HG03432 (cell line): ENCODE measurements around the gene ASB6.
A peak's percentile ranks its signal among the peaks of the same experiment; 100 is the strongest.

Source experiments
- ATAC-seq: cut with Tn5 transposase; IDR thresholded peaks from one replicate; pipeline ENCODE4 v1.9.1; 2021; ENCODE audit warnings: mild to moderate bottlenecking, moderate library complexity; ENCODE audit not compliant: unreplicated experiment

ASB6 gene

GRCh38 chr9:129641750-129642585 lies at the start of gene ASB6:
ASB6 (minus strand) TSS chr9:129642151; CDS start chr9:129641999, 152 bp downstream.
- peak; percentile 80 for ATAC-seq

- ATAC-seq = no peak
Measured at GRCh38 chr9:129688285-129689043, 46.5 kb upstream of the ASB6 start.

GRCh38 chr9:129687391-129687790 lies 45.4 kb upstream of the ASB6 start:
- no peak for ATAC-seq

GRCh38 chr9:129686736-129687135 lies 44.8 kb upstream of the ASB6 start:
- no peak for ATAC-seq

- no peak for ATAC-seq
Measured at GRCh38 chr9:129685933-129686259, 43.9 kb upstream of the ASB6 start.

GRCh38 chr9:129685220-129685932 lies 43.4 kb upstream of the ASB6 start:
- ATAC-seq = no peak

- ATAC-seq = no peak
Measured at GRCh38 chr9:129682381-129682780, 40.4 kb upstream of the ASB6 start.

GRCh38 chr9:129681924-129682323 lies 40.0 kb upstream of the ASB6 start:
- ATAC-seq = no peak

GRCh38 chr9:129679537-129679936 lies 37.6 kb upstream of the ASB6 start:
- no peak for ATAC-seq

- no peak for ATAC-seq
Measured at GRCh38 chr9:129678844-129679243, 36.9 kb upstream of the ASB6 start.

GRCh38 chr9:129677456-129677855 lies 35.5 kb upstream of the ASB6 start:
- no peak for ATAC-seq

GRCh38 chr9:129676975-129677374 lies 35.0 kb upstream of the ASB6 start:
- ATAC-seq = no peak

GRCh38 chr9:129676287-129676686 lies 34.3 kb upstream of the ASB6 start:
- ATAC-seq = no peak

- no peak for ATAC-seq
Measured at GRCh38 chr9:129675620-129676019, 33.7 kb upstream of the ASB6 start.

- no peak for ATAC-seq
Measured at GRCh38 chr9:129674229-129674628, 32.3 kb upstream of the ASB6 start.

GRCh38 chr9:129673602-129674001 lies 31.7 kb upstream of the ASB6 start:
- no peak for ATAC-seq

- ATAC-seq = no peak
Measured at GRCh38 chr9:129672702-129673101, 30.8 kb upstream of the ASB6 start.

- ATAC-seq = no peak
Measured at GRCh38 chr9:129671519-129671918, 29.6 kb upstream of the ASB6 start.

GRCh38 chr9:129671065-129671464 lies 29.1 kb upstream of the ASB6 start:
- no peak for ATAC-seq

- ATAC-seq = no peak
Measured at GRCh38 chr9:129669946-129670345, 28.0 kb upstream of the ASB6 start.

- no peak for ATAC-seq
Measured at GRCh38 chr9:129669141-129669718, 27.3 kb upstream of the ASB6 start.
